ENCODE data around the gene NMT1. TPM values are rescaled to one million over a fixed set of nuclear protein-coding genes. Genes with fewer than 3 reads are reported as not detected.

NMT1 gene
- 97.0 and 98.8 TPM in 2 replicates for total RNA-seq (ENCODE audit: low replicate concordance)
- long read RNA-seq, full-length matches to known transcripts = 31 of 73 reads
- long read RNA-seq, partial matches to known transcripts = 12 of 73 reads
- long read RNA-seq, other reads (novel, unspliced or antisense) = 30 of 73 reads

DNA sequence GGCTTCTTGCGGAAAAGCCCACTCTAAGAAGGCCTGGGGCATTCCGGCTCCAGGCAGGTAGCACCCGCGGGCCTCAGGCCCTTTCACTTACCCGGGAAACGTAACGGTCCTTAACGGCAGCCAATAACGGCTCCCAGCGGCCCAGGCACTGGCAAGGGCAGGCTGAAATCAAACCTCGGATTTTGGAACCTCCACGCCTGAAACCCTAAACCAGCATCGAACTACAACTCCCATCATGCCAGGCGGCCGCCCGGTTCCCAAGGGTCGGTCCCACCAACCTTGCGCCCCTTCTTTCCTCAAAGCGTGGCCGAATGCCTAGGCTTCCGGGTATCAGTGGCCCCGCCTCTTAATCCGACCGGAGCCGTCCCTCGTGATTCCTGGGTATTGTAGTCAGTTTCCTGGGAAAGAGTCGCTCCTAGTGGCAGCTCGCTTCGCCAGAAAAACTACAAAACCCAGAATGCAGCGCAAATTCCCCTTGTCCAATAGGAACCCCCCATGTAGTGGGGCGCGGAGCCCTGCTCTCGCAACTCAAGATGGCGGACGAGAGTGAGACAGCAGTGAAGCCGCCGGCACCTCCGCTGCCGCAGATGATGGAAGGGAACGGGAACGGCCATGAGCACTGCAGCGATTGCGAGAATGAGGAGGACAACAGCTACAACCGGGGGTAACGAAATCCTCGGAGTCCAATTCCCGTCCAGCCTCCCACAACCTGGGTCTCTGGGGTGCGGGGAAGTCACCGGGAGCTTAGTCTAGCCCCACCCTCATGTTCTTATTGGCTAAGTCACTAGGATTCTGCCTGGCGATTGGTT is at the start of gene NMT1:
NMT1 (plus strand) TSS at position 521 of the 809 bp plus-strand sequence; CDS start at position 534, 13 bp downstream.
- peak; percentile 97 for DNase-seq (ENCODE audit: extremely low spot score, unreplicated experiment)
- H3K9me3 Mint-ChIP-seq = no peaks in the 10 kb centered on the region
- H3K27me3 Mint-ChIP-seq = no peaks in the 10 kb centered on the region
- H3K36me3 Mint-ChIP-seq = peaks cover 4% of the 10 kb centered on the region
- peaks cover 9% of the 10 kb centered on the region for H3K4me1 Mint-ChIP-seq (ENCODE audit: unreplicated experiment)
- H3K27ac Mint-ChIP-seq = peak within 1 kb of the TSS; percentile 98
- peak within 1 kb of the TSS; percentile 100 for H3K4me3 Mint-ChIP-seq
- TF ChIP-seq, protein P1, sequence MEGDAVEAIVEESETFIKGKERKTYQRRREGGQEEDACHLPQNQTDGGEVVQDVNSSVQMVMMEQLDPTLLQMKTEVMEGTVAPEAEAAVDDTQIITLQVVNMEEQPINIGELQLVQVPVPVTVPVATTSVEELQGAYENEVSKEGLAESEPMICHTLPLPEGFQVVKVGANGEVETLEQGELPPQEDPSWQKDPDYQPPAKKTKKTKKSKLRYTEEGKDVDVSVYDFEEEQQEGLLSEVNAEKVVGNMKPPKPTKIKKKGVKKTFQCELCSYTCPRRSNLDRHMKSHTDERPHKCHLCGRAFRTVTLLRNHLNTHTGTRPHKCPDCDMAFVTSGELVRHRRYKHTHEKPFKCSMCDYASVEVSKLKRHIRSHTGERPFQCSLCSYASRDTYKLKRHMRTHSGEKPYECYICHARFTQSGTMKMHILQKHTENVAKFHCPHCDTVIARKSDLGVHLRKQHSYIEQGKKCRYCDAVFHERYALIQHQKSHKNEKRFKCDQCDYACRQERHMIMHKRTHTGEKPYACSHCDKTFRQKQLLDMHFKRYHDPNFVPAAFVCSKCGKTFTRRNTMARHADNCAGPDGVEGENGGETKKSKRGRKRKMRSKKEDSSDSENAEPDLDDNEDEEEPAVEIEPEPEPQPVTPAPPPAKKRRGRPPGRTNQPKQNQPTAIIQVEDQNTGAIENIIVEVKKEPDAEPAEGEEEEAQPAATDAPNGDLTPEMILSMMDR (conservative IDR thresholded peaks at IDR 0.05) = no peak

DNA sequence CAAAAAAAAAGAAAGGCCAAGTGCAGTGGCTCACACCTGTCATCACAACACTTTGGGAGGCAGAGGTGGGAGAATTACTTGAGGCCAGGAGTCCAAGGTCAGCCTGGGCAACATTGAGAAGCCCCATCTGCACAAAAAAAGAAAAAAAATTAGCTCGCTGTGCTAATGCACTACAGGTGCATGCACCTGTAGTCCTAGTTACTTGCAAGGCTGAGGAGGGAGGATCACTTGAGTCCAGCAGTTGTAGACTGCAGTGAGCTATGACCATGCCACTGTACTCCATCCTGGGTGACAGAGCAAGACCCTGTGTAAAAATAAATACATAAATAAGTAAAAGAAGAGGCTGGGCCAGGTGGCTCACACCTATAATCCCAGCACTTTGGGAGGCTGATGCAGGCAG is 49.4 kb upstream of the NMT1 start:
- Mint-ChIP-seq H3K27me3 (peaks cover 11% of the 10 kb centered on the region), H3K4me3 (no peak overlapping the region), H3K27ac (no peak overlapping the region), H3K36me3 (no peaks in the 10 kb centered on the region), H3K9me3 (no peaks in the 10 kb centered on the region), H3K4me1 (ENCODE audit: unreplicated experiment) (peaks cover 42% of the 10 kb centered on the region)
- DNase-seq (ENCODE audit: extremely low spot score, unreplicated experiment) = no peak
- TF ChIP-seq, protein P1 (conservative IDR thresholded peaks at IDR 0.05) = no peak

DNA sequence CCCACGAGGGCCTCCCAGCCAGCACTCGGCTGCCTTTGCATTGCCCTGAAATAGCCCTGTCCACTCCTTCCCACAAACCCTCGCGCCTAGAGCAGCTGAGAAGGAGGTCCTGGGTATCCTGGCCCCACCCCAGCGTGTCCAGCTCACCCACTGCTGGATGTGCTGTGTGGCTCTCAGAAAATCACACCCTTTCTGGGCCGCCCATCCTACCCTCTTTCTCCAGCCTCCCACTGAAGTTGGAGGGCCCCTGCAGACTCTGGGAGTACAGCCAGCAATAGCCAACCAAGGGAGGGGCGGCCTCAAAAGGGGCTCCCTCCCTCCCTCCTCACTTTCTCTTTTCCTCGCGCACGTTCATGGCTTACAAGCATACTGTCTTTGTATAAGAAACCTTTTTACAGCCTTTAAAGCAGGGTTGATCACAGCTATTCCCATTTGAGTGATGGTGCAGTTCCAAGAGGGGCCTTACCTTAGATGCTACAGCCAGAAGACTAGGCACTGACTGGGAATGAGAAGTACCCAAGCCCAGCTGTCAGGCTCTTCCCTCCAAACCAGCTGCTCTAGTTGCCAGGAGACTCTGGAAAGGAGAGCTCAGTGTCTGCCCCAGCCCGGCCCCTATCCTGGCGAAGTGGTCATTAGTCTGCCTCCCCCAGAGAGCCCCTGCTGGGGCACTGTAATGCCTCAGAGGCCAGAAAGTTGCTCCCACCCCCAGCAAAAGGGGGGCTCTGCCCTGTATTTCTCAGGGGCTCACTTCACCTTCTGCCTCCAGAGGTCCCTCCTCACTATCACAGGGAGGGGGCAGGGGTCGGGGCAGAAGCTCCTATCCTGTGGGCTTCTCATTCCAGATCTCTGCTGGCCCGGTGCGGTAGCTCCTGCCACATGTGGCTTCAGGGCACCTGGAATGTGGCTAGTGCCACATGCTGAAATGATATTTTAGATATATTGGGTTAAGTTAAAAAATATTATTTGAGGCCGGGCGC is 47.8 kb upstream of the NMT1 start:
- Mint-ChIP-seq H3K9me3 (no peaks in the 10 kb centered on the region), H3K27me3 (peaks cover 8% of the 10 kb centered on the region), H3K4me3 (no peak overlapping the region), H3K4me1 (ENCODE audit: unreplicated experiment) (peaks cover 35% of the 10 kb centered on the region), H3K27ac (peak overlapping the region; percentile 48), H3K36me3 (no peaks in the 10 kb centered on the region)
- DNase-seq (ENCODE audit: extremely low spot score, unreplicated experiment) = no peak
- TF ChIP-seq, protein P1 (conservative IDR thresholded peaks at IDR 0.05) = no peak

DNA sequence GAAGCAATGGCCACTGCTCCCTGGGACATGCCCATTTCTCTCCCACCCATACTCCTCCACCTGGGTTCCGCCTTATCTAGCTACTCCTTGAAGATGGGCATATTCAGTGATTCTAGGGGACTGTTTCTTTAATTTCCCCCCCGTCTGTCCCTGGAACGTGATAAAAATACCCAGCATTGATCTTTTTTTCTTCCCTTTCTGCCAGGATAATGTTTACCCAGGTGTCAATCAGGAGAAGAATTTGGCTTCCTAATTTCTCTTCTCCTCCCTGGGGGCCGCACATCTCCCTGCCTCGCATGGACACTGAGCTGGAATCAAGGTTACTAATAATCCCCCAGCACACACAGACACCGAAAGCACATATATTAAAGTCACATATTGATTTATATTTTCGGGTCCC is 44.9 kb upstream of the NMT1 start:
- Mint-ChIP-seq H3K27ac (no peak overlapping the region), H3K36me3 (no peaks in the 10 kb centered on the region), H3K27me3 (peaks cover 28% of the 10 kb centered on the region), H3K4me1 (ENCODE audit: unreplicated experiment) (peaks cover 42% of the 10 kb centered on the region), H3K9me3 (no peaks in the 10 kb centered on the region), H3K4me3 (no peak overlapping the region)
- DNase-seq (ENCODE audit: extremely low spot score, unreplicated experiment) = no peak
- TF ChIP-seq, protein P1 (conservative IDR thresholded peaks at IDR 0.05) = no peak

DNA sequence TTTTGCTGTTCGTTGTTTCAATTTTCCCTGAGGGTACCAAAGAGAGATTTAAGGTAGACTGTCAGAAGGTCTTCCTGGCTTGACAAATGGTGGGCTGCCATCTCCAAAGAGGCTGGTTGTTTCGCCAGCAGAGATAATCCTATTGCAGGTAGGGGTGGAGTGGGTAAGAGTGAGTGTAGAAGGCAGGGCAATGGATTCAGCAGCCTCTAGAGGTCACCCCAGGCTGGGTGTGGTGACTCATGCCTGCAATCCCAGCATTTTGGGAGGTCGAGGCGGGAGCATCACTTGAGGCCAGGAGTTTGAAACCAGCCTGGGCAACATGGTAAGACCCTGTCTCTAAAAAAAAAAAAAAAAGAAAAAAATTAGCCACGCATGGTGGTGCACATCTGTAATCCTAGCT is 44.3 kb upstream of the NMT1 start:
- H3K9me3 Mint-ChIP-seq = no peaks in the 10 kb centered on the region
- no peak overlapping the region for H3K27ac Mint-ChIP-seq
- peak overlapping the region; percentile 9 for H3K4me3 Mint-ChIP-seq
- H3K27me3 Mint-ChIP-seq = peaks cover 32% of the 10 kb centered on the region
- no peaks in the 10 kb centered on the region for H3K36me3 Mint-ChIP-seq
- TF ChIP-seq, protein P1 (conservative IDR thresholded peaks at IDR 0.05) = peak; percentile 30
- H3K4me1 Mint-ChIP-seq (ENCODE audit: unreplicated experiment) = peaks cover 46% of the 10 kb centered on the region
- DNase-seq (ENCODE audit: extremely low spot score, unreplicated experiment) = no peak

Data from type B pancreatic cell (in vitro differentiated cells).